ENCODE results near the gene CERS2.

The CERS2 gene

DNA sequence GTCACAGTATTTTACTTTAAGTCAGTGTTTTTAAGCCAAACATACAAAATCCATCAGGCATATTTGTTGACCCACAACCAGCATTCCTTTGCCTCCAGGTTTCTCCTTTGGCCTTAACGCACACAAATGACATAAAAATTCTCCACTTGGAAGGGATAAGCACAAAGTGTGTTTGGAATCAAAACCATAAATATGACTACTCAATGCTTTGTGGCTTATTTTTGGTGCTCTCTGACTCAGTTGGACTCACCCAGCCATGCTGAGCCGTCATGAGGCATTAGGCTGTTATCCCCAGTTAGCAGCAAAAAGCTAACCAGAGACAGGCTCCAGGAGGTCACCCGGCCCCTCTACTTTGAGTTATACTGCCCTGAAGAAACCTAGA, 34.6 kb upstream of the CERS2 start:
- TF ChIP-seq, protein P1, sequence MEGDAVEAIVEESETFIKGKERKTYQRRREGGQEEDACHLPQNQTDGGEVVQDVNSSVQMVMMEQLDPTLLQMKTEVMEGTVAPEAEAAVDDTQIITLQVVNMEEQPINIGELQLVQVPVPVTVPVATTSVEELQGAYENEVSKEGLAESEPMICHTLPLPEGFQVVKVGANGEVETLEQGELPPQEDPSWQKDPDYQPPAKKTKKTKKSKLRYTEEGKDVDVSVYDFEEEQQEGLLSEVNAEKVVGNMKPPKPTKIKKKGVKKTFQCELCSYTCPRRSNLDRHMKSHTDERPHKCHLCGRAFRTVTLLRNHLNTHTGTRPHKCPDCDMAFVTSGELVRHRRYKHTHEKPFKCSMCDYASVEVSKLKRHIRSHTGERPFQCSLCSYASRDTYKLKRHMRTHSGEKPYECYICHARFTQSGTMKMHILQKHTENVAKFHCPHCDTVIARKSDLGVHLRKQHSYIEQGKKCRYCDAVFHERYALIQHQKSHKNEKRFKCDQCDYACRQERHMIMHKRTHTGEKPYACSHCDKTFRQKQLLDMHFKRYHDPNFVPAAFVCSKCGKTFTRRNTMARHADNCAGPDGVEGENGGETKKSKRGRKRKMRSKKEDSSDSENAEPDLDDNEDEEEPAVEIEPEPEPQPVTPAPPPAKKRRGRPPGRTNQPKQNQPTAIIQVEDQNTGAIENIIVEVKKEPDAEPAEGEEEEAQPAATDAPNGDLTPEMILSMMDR (conservative IDR thresholded peaks at IDR 0.05; ENCODE audit: low read depth, low read length): no peak
- H3K4me3 ChIP-seq (ENCODE audit: low read depth, low read length): peak overlapping the region; percentile 94
- peak; percentile 44 for DNase-seq (ENCODE audit: low read depth)

DNA sequence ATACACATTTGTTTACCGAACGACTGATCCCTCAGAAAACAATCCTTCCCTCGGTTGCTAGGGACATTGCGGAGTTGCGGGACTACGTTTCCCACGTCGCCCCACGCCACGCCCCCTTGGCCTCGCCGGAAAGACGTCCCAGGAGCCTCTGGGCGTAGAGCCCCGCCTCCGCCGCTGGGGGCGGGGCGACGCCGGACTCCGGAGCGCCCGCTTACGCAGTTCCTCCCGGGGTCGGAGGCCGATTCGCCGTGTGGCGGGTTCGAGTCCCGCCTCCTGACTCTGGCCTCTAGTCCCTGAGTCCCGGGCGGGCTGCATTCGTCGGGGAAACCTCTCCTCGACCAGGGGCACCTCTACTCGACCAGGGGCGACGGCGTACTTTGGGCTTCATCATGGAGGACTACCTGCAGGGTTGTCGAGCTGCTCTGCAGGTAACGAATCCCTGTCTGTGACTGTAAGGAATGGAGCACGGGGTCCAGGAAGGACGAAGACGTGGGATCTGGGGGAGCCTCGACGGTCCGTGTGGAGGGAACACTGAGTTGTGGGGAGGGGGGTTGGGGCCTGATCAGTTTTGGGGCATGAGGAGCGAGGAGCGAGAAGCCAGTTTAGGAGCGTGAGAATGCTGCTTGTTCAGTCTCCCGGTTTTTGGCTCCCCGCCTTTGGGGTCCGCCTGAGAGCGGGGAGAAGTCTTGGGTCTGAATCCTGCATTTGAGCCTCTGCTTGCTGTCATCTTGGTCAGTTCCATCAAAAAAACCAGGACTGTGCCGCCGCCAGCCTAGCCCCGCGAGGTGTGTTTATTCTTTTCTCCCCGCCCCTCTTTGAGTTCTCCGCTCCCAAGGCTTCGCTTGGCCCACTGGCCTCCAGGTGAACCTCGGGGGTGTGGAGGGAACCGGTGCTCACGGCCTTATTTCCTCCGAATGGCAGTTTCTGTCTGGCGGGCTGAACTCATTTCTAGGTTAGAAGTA, 33.9 kb upstream of the CERS2 start, which contains the start of gene PRUNE1:
Gene PRUNE1, plus strand, starts transcription at position 206 of the 962 bp plus-strand sequence. Its CDS starts 184 bp downstream, at position 390.
- peak; percentile 98 for DNase-seq (ENCODE audit: low read depth)
- TF ChIP-seq, protein P1 (conservative IDR thresholded peaks at IDR 0.05; ENCODE audit: low read depth, low read length): no peak
- H3K4me3 ChIP-seq (ENCODE audit: low read depth, low read length): peak within 1 kb of the TSS; percentile 94

GRCh38 chr1:151007853-151008243, 33.2 kb upstream of the CERS2 start:
- TF ChIP-seq, protein P1 (conservative IDR thresholded peaks at IDR 0.05; ENCODE audit: low read depth, low read length): no peak
- no peak for DNase-seq (ENCODE audit: low read depth)
- peak overlapping the region; percentile 94 for H3K4me3 ChIP-seq (ENCODE audit: low read depth, low read length)

GRCh38 chr1:151006327-151007052, 31.9 kb upstream of the CERS2 start, which contains the start of gene MINDY1:
Gene MINDY1, minus strand, starts transcription at chr1:151006902. Its CDS starts 4,285 bp downstream, at chr1:151002617.
- peak; percentile 93 for DNase-seq (ENCODE audit: low read depth)
- TF ChIP-seq, protein P1 (conservative IDR thresholded peaks at IDR 0.05; ENCODE audit: low read depth, low read length): peak; percentile 72
- H3K4me3 ChIP-seq (ENCODE audit: low read depth, low read length): peak within 1 kb of the TSS; percentile 67

- peak overlapping the region; percentile 67 for H3K4me3 ChIP-seq (ENCODE audit: low read depth, low read length)
- DNase-seq (ENCODE audit: low read depth): no peak
- TF ChIP-seq, protein P1 (conservative IDR thresholded peaks at IDR 0.05; ENCODE audit: low read depth, low read length): no peak
Observed at GRCh38 chr1:151005729-151006319, 31.2 kb upstream of the CERS2 start.

DNA sequence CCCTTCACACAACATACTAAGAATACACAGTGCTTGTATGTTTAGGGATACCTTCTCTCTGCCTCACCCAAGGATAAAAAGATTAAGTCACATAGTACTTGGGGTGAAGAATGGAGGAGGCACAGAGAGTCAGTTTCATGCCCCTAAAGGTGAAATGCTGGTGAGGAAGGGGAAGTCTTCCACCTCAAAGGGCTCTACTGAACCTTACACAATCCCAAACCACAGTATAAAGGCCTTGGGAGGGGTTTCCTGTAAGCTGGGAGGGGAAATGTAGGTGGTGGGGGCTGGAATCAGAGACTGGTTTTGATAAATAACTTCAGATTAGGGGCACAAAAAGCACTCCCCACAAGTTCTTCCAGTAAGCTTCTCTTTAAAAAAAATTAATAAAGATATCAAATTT, 28.5 kb upstream of the CERS2 start:
- DNase-seq (ENCODE audit: low read depth): no peak
- TF ChIP-seq, protein P1 (conservative IDR thresholded peaks at IDR 0.05; ENCODE audit: low read depth, low read length): no peak
- H3K4me3 ChIP-seq (ENCODE audit: low read depth, low read length): no peak overlapping the region

Data from choroid plexus epithelial cell (primary cell).